GM18520 (cell line): ENCODE results near the gene WSB2.
"Not testable (repeated sequence)": the region's sequence is repeated elsewhere in the genome, so short reads cannot be mapped to it uniquely, and the experiment has no call there.

ENCODE experiments used
- ATAC-seq: cut with Tn5 transposase; IDR thresholded peaks from one replicate; pipeline ENCODE4 v1.9.1; 2021; ENCODE audit not compliant: unreplicated experiment

The WSB2 gene

DNA sequence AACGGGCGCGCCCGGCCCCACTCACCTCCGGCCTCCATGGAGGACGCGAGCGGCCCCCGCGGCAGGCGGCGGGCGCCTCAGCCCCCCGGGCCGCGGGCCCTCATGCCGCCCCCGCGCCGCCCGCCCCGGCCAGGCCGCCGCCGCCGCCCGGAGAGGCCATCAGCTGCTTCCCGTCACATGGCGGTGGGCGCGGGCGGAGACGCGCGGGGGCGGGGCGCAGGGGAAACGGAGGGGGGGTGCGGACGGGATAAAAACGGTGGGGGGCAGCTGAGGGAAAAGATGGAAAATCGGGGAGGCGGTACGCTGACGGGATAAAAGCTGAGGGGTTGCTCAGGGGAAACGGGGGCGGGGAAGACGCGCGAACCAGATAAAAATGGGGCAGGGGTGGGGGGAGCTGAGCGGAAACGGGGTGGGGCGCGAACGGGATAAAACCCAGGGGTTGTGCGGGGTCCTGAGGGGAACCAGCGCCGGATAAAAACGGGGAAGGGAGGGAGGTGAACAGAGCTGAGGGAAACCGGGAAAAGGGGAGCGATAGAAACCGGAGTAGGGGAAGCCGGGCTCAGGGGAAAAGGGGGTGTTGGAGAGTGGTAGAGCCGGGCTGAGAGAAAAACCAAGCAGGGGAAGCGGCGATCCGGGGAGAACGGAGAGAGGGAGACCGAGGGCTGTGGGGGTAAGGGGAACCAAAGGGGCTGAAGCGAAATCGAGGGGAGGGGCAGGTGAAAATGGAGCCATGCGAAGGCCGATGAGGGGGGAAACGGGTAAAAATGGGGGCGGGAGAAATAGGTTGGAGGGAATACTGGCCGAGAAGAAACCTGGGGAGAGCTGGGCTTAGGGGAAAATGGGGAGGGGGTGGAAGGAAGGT is at the start of gene WSB2:
Gene WSB2, minus strand, starts transcription at position 169 of the 862 bp plus-strand sequence. Its CDS starts 131 bp downstream, at position 38.
- ATAC-seq: no peak

DNA sequence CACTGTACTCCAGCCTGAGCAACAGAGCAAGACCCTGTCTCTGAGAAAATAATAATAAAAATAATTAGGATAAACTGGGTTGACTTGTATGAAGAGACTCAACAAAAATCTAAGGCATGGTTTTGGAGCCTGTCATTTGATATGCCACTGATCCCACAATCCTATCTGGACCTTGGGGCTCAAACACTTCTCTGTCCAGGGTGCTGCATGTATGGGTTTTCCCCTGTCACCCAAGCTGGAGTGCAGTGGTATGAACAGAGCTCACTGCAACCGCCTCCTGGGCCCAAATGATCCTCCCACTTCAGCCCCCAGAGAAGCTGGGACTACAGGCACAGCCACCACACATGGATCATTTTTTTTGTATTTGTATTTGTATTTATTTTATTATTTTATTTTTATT is 48.1 kb upstream of the WSB2 start:
- no peak for ATAC-seq

DNA sequence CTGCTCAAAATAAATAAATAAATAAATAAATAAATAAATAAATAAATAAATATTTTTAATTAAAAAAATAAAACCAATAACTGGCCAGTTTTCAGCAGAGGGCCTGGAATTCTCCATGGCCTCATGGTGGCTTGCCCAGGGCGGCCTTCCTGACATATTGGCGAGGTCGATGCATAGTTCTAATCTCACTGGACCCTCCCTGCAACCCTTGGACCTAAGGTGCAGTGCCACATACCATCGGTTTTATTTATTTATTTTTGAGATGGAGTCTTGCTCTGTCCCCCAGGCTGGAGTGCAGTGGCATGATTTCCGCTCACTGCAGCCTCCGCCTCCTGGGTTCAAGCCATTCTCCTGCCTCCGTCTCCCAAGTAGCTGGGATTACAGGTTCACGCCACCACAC is 46.7 kb upstream of the WSB2 start:
- ATAC-seq: no peak

DNA sequence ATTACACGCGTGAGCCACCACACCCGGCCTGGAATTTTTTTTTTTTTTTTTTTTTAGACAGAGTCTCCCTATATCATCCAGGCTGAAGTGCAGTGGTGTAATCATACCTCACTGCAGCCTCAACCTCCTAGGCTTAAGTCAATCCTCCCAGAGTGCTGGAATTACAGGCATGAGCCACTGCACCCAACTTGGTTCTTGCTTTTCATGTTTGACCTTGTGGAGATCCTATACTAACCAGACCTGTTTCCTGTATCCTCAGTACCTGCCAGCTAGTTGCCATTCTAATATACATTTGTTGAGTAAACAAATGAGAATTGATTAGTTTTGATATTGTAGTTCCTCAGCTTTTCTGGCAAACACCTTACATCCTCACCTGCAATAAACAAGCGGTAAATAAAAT is 46.0 kb upstream of the WSB2 start:
- no peak for ATAC-seq

DNA sequence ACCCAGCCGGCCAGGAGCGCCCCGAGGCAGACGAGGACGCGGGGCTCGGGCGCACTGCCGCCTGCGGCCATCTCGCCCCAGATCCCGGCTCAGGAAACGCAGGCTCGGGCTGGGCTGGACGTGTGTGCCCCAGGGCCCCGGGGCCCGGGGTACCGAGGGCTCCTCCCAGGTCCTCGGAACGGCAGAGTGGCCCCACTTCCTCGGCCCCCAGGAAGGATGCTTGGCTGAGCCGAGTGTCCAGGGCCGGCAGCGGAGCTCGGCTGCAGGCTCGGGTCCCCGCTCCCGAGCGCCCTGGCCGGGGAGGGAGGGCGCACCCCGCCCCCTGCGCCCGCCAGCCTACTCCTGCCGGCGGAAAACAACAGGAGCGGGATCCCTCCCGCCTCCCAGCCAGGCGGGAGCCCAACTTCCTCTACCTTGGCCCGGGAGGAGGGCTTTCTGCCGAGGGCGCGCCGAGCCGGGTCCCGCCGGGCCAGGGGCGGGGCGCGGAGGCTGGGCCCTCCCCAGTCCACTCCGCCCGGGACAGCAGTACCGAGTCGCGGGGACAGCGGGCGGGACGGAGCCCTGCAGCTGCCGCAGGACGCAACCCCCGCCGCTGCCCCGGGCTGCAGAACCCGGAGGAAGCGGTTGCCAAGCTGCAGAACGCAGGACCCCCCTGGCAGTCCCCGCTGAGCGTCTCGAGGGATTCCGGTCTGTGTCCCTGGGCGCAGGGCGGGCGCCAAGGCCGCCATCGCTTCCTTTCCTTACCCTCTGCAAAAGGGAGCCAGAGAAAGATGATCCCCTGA is 42.8 kb upstream of the WSB2 start, which contains the start of gene VSIG10:
Gene VSIG10, minus strand, starts transcription at position 411 of the 782 bp plus-strand sequence. Its CDS starts 340 bp downstream, at position 71.
- no peak for ATAC-seq

DNA sequence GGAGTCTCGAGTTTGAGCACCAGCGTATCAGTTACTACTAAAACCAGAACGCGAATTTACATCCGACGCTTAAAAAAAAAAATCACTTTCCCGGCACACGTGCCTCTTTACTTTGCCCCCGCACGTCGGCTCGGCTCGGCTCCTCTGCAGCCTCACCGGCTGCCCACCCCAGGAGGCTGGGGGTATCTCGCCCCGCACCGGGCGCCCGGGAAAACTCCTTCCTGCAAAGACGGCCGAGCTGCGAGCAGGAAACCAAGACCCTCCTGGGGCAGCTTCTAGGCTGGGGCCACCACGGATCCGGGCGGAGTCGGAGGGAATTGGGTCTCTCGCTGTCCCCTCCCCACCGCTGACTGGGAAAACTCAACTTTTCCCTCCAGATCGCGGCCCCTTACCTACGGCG is 42.2 kb upstream of the WSB2 start:
- no peak for ATAC-seq

DNA sequence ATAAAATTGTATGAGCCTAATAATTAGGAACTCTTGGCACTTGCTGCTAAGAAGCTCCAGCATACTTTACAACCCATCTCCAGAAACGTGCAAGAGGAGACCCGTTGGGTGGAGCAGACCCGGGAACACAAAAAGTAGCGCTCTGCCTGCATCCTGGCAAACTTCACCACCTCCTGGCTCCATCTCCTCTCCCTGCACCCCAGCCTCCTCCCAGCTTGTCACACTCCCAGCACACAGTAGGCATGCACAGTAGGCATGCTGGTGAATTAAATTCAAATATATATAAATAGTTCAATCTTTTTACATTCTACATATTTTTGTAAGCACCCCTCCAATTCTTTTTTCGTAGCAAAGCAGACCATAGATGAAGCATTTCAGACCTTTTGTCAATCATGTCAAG is 41.6 kb upstream of the WSB2 start:
- ATAC-seq: no peak

DNA sequence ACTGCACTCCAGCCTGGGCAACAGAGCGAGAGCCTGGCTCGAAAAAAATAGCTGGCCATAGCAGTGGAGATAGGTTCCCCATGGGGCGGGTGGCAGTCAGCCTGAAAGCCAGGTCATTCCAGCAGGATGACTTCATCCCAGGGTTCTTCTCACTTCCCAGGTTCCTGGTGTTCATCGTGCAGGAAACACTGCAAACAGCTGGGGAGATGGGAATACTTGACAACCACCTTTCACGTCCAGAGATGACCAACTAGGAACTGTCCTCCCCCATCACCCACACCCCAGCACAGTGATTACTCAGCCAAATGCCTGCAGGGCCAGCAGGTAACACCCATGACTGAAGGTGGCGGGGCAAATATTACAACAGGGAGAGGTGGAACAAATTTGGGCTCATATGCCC is 41.1 kb upstream of the WSB2 start:
- no peak for ATAC-seq

DNA sequence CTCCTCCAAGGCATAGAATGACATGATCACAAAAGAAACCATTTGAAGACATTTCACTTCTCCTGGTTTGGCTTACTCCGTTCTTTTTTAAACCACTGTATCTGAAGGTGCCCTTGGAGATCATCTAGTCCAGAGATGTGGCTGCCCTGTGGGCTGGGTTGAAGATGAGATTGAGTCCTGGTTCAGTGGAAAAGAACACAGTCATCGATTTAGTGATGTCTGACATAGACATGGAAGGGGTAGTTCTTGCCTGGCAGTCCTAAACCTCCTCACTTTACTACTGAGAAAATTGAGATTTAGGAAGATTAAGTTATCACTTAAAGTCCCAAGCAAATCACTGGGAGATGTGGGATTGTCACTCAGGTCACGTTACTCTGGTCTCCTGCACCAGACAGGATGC is 40.1 kb upstream of the WSB2 start:
- ATAC-seq: no peak

DNA sequence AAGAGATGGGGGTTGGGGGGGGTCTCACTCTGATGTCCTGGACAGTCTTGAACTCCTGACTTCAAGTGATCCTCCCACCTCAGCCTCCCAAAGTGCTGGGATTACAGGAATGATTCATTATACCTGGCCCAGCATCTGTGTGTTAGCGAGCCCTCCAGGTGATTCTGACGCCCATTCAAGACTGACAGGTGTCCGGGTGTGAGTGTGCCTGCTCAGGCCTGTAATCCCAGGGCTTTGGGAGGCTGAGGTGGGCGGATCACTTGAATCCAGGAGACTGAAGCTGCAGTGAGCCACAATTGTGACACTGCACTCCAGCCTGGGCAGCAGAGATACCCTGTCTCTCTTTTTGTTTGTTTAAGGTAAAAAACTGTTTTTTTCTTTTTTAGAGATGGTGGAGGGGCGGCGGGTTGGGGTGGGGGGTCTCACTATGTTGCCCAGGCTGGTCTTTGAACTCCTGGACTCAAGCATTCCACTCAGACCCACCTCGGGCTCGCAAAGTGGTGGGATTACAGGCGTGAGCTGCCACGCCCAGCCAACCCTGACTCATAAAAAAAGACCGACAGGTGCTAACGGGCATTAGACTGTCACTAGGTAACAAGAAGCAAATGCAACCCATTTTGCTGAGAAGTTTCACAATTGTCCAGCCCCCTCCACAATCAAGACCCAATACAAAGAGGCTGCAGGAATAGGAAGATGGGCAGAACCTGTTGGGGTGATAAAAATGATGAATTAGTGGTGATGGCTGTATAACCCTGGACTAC is 38.1 kb upstream of the WSB2 start:
- no peak for ATAC-seq

DNA sequence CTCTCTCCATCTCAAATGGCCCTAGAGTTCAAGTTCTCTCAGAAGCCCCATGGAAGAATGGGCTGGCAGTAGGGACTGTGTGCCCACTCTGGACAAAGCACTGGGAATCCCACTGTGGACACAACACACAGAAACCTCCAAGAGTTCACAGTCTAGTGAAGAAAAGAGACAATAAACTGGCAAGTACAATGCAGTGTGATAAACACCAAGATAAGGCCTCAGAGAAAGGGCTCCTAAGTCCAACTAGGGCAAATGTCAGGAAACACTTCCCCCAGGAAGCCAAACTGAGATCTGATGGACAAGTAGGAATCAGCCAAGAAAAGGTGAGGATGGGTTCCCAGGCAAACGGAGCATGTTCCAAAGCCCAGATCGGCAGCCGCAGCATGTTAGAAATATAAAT is 37.4 kb upstream of the WSB2 start:
- no peak for ATAC-seq

DNA sequence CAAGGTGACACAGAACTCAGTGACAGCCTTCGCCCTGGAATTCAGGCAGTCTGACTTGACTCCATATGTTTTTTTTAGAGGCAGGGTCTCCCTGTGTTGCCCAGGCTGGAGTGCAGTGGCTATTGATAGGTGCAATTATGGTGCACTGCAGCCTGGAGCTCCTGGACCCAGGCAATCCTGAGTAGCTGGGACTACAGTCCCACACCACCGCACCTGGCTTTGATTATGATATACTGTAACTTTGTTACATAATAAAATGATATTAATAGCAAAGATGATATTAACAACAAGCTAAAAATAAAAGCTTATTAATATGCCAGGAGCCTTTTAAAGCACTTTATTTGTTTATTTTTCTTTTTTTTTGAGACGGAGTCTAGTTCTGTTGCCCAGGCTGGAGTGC is 33.1 kb upstream of the WSB2 start:
- ATAC-seq: no peak

DNA sequence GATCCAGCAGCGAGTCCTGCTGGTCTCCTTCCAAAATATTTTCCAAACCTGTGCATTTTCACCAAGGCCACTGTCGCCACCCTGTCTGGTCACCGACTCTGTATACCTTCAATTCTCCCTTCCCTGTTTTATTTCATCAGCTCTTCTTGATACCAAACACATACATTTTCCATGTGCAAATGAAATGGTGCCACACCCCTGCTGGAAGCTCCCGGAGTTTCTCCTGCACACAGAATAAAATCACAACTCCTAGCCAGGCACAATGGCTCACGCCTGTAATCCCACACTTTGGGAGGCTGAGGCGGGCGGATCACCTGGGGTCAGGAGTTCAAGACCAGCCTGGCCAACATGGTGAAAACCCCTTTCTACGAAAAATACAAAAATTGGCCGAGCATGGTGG is 28.8 kb upstream of the WSB2 start:
- ATAC-seq: no peak

DNA sequence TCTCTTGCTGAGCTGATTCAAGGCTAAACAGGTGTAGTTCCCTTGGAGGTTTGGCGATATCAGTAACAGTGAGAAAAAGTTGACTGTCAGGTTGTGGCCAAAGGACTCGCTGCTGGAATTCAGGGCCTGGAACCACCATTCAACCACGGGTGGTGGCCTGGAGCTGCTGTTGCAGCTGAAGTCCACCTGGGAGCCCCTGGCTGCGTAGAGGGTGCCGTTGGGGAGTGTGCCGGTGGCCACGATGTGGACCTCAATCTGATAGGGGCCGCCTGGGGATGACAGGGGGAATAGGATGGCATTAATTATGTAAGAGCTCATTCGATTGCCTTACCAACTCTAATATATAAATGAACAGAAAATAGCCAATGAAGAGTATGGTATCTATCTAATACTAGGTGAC is 21.2 kb upstream of the WSB2 start:
- no peak for ATAC-seq

DNA sequence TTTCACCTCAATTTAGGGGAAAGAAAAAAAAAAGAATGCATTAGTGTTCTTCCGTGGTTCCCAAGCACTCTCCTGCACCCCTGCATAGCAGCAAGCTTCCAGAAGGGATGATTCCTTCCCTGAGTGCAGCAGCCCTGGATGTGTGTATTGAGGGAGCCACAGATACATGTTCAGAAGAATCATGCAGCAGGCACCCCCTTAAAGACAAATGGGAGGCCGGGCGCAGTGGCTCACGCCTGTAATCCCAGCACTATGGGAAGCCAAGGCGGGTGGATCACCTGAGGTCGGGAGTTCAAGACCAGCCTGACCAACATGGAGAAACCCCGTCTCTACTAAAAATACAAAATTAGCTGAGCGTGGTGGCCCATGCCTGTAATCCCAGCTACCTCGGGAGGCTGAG is 20.5 kb upstream of the WSB2 start:
- not testable (repeated sequence) for ATAC-seq

DNA sequence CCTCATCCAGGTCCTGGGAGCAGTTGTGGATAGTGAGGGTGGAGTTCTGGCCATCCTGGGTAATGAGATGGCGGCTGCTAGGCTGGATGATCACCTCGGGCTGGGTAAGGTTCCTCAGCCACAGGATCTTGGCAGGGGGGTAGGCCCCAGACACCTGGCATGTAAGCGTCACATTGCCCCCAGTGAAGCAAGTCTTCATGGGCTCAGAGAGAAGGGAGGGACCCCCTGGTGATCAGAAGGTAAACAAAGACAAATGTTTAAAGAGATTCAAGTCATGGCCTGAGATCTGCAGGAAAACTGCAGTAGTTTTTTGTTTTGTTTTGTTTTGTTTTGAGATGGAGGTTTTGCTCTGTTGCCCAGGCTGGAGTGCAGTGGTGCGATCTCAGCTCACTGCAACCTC is 12.8 kb upstream of the WSB2 start:
- ATAC-seq: no peak

DNA sequence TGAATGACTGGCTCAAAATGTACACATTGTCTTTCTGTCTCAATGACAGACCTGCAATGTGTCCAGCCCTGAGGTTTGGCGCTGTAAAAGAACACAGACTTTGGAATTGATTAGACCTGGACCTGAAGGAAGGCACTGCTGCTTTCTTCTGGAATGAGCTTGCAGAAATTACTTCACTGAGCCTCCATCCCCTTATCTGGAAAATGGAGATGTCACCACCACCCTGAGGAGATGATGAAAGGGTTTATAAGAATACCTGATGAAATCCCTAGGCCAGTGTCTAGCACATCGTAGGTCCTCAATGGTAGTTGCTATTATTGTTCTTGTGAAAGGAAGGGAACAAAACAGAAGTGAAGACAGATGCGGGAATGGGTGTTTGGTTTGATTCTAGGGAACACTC is 9.7 kb upstream of the WSB2 start:
- ATAC-seq: no peak

DNA sequence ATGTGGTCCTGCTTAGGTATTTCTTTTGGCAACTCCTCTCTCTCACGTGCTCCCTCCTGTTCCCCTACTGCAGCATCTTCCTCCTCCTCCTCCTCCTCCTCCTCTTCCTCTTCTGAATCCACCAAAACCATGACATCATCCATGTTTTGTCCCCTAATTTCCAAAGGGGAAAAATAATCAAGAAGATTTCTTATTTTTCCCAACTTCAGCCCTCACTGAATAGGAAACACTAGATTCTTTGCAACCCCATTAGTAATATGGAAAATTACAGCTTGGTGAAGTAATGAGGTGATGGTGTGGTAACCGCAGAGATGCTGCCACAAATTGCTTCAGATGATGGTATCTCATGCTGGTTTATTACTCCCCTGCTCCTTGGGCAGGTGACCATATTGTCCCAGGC is 7.5 kb upstream of the WSB2 start:
- no peak for ATAC-seq

DNA sequence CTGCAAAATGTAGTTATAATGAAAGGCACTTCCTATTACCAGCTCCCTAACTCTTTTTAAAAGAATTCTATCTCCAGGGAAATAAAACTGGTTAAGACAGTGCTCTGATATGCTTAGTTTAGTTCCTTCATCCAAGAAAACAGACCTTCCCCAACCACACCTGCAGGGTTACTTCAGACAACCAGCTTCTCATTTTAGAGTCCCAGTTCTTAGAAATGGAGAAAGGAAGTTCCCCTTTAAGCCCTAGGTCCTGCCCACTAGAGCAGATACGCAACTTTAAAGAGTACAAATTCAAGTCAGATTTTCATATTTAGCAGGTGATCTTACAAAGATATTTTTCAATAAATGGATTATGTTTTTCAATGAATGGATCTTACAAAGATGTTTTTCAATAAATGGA is 4.4 kb upstream of the WSB2 start:
- ATAC-seq: no peak

DNA sequence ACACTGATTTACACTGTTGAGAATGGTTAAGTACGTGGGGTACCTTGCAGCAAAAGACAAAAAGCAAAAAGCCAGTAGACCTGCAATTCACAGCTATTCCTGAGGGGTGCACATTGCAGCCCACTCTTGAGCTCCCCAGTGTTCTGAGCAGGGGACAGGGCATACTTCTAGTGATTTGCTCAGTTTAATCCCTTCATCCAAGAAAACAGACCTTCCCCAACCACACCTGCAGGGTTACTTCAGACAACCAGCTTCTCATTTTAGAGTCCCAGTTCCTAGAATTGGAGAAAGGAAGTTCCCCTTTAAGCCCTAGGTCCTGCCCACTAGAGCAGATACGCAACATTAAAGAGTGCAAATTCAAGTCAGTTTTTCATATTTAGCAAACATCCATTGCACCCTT is 3.6 kb upstream of the WSB2 start:
- ATAC-seq: no peak

DNA sequence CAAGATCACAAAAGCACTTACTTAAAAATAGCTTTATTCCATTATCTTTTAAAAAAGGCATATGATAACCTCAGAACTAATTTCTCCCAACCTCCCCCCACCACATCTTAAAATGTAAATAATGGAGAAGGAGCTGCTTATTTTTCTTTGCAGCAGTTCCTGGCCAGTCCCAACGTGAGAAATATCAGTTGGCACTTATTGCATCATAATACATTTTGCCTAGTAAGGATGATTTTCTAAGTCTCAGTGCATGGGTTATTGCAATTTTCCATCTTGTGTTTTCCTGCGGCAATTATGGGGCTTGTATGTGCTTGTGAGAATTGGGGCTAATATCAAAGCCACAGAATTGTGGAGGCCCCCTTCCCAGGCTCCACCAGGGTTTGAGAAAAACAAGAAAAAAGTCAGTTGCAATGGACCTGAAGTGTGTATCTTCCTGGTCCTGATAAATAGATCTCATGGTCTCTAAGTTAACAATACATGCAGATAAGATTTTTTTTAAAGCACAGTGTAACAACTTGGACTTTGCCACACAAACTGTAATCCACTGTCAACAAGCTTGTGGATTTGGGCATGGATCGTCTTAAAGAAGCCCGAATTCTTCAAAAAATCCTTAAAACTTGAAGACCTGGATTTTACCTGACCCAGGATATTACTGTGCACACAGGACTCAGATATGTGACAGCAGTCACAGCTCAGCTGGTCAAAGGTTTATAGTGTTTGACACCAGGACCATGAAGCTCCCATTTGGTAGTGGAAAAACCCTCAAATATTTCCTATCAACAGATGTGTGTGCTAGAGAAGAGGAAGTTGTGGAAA is 2.8 kb upstream of the WSB2 start:
- no peak for ATAC-seq
